WTC11 (cell line): ENCODE data around the gene PRELID2.

Experiments
- CBFB ChIP-seq: sonication (generic); formaldehyde crosslinking; IDR thresholded peaks from 2 replicates; pipeline ENCODE4 v1.8.1; 2022; ENCODE audit warnings: mild to moderate bottlenecking, low read depth, missing genetic modification reagents
- FOXP1 ChIP-seq: sonication (generic); formaldehyde crosslinking; IDR thresholded peaks from 2 replicates; pipeline ENCODE4 v1.8.0; 2022; ENCODE audit warnings: missing genetic modification reagents, mild to moderate bottlenecking, moderate library complexity, borderline replicate concordance
- KAT7 ChIP-seq: sonication (generic); formaldehyde crosslinking; IDR thresholded peaks from 2 replicates; pipeline ENCODE4 v1.8.1; 2023; ENCODE audit warnings: missing genetic modification reagents, mild to moderate bottlenecking, borderline replicate concordance
- NR2C2 ChIP-seq: sonication (generic); formaldehyde crosslinking; IDR thresholded peaks from 2 replicates; pipeline ENCODE4 v1.8.0; 2022; ENCODE audit warnings: mild to moderate bottlenecking, missing genetic modification reagents
- TP53 ChIP-seq: sonication (generic); formaldehyde crosslinking; IDR thresholded peaks from 2 replicates; pipeline ENCODE4 v1.8.1; 2023; ENCODE audit warnings: mild to moderate bottlenecking, missing genetic modification reagents
- ZNF416 ChIP-seq: fragments of 250-450 bp; sonication (Bioruptor Pico); IDR thresholded peaks from 2 replicates; pipeline ENCODE4 v1.9.0; 2021; ENCODE audit warnings: mild to moderate bottlenecking, inconsistent platforms
- ZNF671 ChIP-seq: fragments of 250-450 bp; sonication (Bioruptor Pico); IDR thresholded peaks from 2 replicates; pipeline ENCODE4 v1.8.0; 2021; ENCODE audit warnings: mild to moderate bottlenecking
- TF ChIP-seq, protein P1 (sequence below): fragments of 200-600 bp; IDR thresholded peaks from 2 replicates; pipeline ENCODE4 v1.8.0; 2022; ENCODE audit warnings: antibody characterized with exemption
- TF ChIP-seq, protein P2 (sequence below): sonication (generic); formaldehyde crosslinking; IDR thresholded peaks from 2 replicates; pipeline ENCODE4 v1.8.0; 2022; ENCODE audit warnings: mild to moderate bottlenecking, missing genetic modification reagents
- TF ChIP-seq, protein P3 (sequence below): sonication (generic); formaldehyde crosslinking; IDR thresholded peaks from 2 replicates; pipeline ENCODE4 v1.8.1; 2023; ENCODE audit warnings: mild to moderate bottlenecking, missing genetic modification reagents, moderate library complexity
- TF ChIP-seq, protein P4 (sequence below): sonication (generic); formaldehyde crosslinking; IDR thresholded peaks from 2 replicates; pipeline ENCODE4 v1.8.1; 2023; ENCODE audit warnings: mild to moderate bottlenecking, missing genetic modification reagents
- TF ChIP-seq, protein P5 (sequence below): sonication (generic); formaldehyde crosslinking; IDR thresholded peaks from 2 replicates; pipeline ENCODE4 v1.8.1; 2023; ENCODE audit warnings: mild to moderate bottlenecking, missing genetic modification reagents, moderate library complexity
- TF ChIP-seq, protein P6 (sequence below): sonication (generic); formaldehyde crosslinking; IDR thresholded peaks from 2 replicates; pipeline ENCODE4 v1.8.1; 2023; ENCODE audit warnings: mild to moderate bottlenecking, missing genetic modification reagents, borderline replicate concordance

DNA sequence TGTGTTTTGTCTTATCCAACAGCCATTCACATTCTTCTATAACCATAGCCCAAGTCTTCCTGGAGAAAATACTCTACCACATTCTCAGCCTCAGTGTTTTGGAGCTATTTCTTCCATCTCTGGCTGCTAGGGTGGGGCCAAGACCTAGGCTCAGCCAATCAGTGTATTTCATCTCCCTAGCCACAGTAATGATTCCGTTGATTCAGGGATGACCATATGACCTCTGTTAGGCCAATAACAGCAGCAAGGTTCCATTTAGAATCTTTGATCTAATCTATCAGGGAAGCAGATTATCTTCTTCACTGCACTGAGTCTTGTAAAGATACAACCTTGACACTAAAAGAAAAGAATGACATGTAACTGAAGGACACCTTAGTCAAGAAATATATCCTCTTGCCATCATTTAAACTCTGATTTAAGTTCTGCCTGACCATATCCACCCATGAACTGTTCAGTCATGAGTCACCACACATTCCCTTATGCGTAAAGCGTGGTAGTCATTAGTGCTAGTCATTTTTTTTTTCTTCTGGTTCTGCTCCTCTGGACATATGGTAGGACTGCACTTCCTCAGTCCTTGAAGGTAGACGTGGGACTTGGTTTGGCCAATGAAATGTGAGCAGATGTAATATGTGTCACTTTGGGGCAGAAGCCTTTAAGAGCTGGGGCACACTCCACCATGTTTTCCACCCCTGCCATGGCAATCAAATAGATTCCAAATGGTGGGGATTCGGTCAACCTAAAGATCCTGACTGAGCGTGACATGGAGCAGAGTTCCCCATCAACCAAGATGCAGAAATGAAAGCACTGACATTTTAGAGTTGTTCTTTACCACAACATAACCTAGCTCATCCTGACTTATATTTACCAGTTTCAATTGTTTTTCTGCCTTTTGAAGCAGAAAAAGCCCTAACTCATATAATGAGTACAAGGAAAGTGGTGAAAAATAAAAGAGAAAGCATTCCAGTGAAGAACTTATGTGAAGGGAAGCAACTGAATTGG lies 12.7 kb upstream of the PRELID2 start:
- TF ChIP-seq ZNF416 (no peak), FOXP1 (no peak), TP53 (CRISPR knock-in tag) (no peak), CBFB (CRISPR knock-in tag) (no peak), ZNF671 (CRISPR knock-in tag) (no peak), NR2C2 (no peak), KAT7 (CRISPR knock-in tag) (no peak)
- TF ChIP-seq, protein P1, sequence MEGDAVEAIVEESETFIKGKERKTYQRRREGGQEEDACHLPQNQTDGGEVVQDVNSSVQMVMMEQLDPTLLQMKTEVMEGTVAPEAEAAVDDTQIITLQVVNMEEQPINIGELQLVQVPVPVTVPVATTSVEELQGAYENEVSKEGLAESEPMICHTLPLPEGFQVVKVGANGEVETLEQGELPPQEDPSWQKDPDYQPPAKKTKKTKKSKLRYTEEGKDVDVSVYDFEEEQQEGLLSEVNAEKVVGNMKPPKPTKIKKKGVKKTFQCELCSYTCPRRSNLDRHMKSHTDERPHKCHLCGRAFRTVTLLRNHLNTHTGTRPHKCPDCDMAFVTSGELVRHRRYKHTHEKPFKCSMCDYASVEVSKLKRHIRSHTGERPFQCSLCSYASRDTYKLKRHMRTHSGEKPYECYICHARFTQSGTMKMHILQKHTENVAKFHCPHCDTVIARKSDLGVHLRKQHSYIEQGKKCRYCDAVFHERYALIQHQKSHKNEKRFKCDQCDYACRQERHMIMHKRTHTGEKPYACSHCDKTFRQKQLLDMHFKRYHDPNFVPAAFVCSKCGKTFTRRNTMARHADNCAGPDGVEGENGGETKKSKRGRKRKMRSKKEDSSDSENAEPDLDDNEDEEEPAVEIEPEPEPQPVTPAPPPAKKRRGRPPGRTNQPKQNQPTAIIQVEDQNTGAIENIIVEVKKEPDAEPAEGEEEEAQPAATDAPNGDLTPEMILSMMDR = no peak
- TF ChIP-seq, protein P2, sequence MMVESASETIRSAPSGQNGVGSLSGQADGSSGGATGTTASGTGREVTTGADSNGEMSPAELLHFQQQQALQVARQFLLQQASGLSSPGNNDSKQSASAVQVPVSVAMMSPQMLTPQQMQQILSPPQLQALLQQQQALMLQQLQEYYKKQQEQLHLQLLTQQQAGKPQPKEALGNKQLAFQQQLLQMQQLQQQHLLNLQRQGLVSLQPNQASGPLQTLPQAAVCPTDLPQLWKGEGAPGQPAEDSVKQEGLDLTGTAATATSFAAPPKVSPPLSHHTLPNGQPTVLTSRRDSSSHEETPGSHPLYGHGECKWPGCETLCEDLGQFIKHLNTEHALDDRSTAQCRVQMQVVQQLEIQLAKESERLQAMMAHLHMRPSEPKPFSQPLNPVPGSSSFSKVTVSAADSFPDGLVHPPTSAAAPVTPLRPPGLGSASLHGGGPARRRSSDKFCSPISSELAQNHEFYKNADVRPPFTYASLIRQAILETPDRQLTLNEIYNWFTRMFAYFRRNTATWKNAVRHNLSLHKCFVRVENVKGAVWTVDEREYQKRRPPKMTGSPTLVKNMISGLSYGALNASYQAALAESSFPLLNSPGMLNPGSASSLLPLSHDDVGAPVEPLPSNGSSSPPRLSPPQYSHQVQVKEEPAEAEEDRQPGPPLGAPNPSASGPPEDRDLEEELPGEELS (CRISPR knock-in tag) = no peak
- TF ChIP-seq, protein P3, sequence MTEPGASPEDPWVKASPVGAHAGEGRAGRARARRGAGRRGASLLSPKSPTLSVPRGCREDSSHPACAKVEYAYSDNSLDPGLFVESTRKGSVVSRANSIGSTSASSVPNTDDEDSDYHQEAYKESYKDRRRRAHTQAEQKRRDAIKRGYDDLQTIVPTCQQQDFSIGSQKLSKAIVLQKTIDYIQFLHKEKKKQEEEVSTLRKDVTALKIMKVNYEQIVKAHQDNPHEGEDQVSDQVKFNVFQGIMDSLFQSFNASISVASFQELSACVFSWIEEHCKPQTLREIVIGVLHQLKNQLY = no peak
- TF ChIP-seq, protein P4, sequence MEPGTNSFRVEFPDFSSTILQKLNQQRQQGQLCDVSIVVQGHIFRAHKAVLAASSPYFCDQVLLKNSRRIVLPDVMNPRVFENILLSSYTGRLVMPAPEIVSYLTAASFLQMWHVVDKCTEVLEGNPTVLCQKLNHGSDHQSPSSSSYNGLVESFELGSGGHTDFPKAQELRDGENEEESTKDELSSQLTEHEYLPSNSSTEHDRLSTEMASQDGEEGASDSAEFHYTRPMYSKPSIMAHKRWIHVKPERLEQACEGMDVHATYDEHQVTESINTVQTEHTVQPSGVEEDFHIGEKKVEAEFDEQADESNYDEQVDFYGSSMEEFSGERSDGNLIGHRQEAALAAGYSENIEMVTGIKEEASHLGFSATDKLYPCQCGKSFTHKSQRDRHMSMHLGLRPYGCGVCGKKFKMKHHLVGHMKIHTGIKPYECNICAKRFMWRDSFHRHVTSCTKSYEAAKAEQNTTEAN (CRISPR knock-in tag) = no peak
- TF ChIP-seq, protein P5, sequence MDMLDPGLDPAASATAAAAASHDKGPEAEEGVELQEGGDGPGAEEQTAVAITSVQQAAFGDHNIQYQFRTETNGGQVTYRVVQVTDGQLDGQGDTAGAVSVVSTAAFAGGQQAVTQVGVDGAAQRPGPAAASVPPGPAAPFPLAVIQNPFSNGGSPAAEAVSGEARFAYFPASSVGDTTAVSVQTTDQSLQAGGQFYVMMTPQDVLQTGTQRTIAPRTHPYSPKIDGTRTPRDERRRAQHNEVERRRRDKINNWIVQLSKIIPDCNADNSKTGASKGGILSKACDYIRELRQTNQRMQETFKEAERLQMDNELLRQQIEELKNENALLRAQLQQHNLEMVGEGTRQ (CRISPR knock-in tag) = no peak
- TF ChIP-seq, protein P6, sequence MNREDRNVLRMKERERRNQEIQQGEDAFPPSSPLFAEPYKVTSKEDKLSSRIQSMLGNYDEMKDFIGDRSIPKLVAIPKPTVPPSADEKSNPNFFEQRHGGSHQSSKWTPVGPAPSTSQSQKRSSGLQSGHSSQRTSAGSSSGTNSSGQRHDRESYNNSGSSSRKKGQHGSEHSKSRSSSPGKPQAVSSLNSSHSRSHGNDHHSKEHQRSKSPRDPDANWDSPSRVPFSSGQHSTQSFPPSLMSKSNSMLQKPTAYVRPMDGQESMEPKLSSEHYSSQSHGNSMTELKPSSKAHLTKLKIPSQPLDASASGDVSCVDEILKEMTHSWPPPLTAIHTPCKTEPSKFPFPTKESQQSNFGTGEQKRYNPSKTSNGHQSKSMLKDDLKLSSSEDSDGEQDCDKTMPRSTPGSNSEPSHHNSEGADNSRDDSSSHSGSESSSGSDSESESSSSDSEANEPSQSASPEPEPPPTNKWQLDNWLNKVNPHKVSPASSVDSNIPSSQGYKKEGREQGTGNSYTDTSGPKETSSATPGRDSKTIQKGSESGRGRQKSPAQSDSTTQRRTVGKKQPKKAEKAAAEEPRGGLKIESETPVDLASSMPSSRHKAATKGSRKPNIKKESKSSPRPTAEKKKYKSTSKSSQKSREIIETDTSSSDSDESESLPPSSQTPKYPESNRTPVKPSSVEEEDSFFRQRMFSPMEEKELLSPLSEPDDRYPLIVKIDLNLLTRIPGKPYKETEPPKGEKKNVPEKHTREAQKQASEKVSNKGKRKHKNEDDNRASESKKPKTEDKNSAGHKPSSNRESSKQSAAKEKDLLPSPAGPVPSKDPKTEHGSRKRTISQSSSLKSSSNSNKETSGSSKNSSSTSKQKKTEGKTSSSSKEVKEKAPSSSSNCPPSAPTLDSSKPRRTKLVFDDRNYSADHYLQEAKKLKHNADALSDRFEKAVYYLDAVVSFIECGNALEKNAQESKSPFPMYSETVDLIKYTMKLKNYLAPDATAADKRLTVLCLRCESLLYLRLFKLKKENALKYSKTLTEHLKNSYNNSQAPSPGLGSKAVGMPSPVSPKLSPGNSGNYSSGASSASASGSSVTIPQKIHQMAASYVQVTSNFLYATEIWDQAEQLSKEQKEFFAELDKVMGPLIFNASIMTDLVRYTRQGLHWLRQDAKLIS (CRISPR knock-in tag) = no peak
